DND-41 (cell line): Measurements from ENCODE around the gene ITGB1BP2.

Experiments
- ATAC-seq: fragments of 200-7000 bp; cut with Tn5 transposase; 3 replicates; pipeline ENCODE4 v1.9.1; 2021; ENCODE audit warnings: low read depth; ENCODE audit not compliant: insufficient read depth
- DNase-seq: peaks from one replicate; pipeline ENCODE4 v3.0.0-alpha.2; 2020
- H2AFZ ChIP-seq: 2 replicates; pipeline ENCODE4 v1.6.0; 2012; ENCODE audit warnings: low read depth, low read length
- H3K27ac ChIP-seq: 2 replicates; pipeline ENCODE4 v1.5.1; 2012; ENCODE audit warnings: low read length, inconsistent platforms
- H3K27me3 ChIP-seq: fragments of 200-600 bp; sonication (generic); 2 replicates; pipeline ENCODE4 v1.6.0; 2012; ENCODE audit warnings: low read length, mild to moderate bottlenecking, inconsistent platforms; ENCODE audit not compliant: insufficient read depth, poor library complexity
- H3K36me3 ChIP-seq: 2 replicates; pipeline ENCODE4 v1.5.1; 2012; ENCODE audit warnings: low read length, inconsistent platforms; ENCODE audit not compliant: insufficient read depth
- H3K4me1 ChIP-seq: 2 replicates; pipeline ENCODE4 v1.5.1; 2012; ENCODE audit warnings: mild to moderate bottlenecking, low read length; ENCODE audit not compliant: insufficient read depth
- H3K4me2 ChIP-seq: 2 replicates; pipeline ENCODE4 v1.6.0; 2012; ENCODE audit warnings: mild to moderate bottlenecking, moderate library complexity, low read length, inconsistent platforms; ENCODE audit not compliant: insufficient read depth
- H3K4me3 ChIP-seq, 2 experiments: fragments of 200-600 bp in 1 of 2; shearing (Covaris generic) in 1 of 2; 2 replicates each; pipeline ENCODE4 v1.5.1; 2012 to 2016; ENCODE audit warnings: inconsistent platforms in 2 of 2, low read length in 2 of 2, mild to moderate bottlenecking in 2 of 2, low read depth in 1 of 2, moderate library complexity in 1 of 2
- H3K79me2 ChIP-seq: 2 replicates; pipeline ENCODE4 v1.6.0; 2012; ENCODE audit warnings: low read length, inconsistent platforms; ENCODE audit not compliant: insufficient read depth
- H3K9ac ChIP-seq: 2 replicates; pipeline ENCODE4 v1.6.0; 2012; ENCODE audit warnings: low read depth, mild to moderate bottlenecking, inconsistent platforms, low read length, moderate library complexity
- H3K9me3 ChIP-seq: 2 replicates; pipeline ENCODE4 v1.5.1; 2012; ENCODE audit warnings: low read length, moderate library complexity, mild to moderate bottlenecking, inconsistent platforms; ENCODE audit not compliant: insufficient read depth, severe bottlenecking
- H4K20me1 ChIP-seq: 2 replicates; pipeline ENCODE4 v1.6.0; 2012; ENCODE audit warnings: low read length; ENCODE audit not compliant: insufficient read depth
- EZH2 ChIP-seq: IDR thresholded peaks from 3 replicates; pipeline ENCODE4 v1.6.1; 2012; ENCODE audit warnings: borderline replicate concordance, low read depth, mild to moderate bottlenecking, moderate library complexity, low read length, inconsistent platforms; ENCODE audit not compliant: severe bottlenecking
- TF ChIP-seq, protein P1 (sequence below): IDR thresholded peaks from 2 replicates; pipeline ENCODE4 v1.5.1; 2012; ENCODE audit warnings: borderline replicate concordance, low read length, moderate library complexity, mild to moderate bottlenecking; ENCODE audit not compliant: poor library complexity, severe bottlenecking; ENCODE audit errors: extremely low read depth

The ITGB1BP2 gene

DNA sequence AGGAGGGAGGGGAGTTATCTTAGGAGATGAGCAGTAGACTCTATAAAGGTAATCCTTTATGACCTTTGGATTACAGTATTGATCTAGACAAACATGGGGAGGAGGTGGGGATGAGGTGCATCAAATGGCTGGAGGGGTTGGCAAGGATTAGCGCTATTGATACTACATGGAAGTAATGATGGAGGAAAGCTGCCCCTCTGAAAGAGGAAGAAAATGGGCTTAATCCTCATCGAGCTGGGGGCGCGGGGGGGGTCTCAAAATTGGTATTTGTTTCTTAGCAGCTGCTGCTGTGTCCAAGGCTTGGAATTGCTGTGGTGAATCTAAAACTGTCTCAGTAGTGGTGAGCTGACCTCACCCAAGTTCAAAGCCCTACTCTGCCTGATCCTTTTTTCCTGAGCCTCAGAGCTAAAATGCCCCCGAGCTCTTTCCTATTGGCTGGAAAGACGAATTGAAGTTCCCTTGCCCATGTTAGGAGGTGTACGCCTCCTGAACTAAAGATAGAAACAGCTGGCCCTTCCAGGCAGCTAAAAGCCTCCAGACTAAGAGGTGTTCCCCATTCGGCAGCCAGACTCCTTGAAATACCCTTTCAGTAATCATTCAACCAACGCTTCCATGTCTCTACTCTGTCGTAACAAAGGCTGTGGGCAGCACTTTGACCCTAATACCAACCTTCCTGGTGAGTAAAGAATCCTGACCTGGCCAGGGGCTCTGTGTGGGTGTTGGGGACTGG, at the start of gene ITGB1BP2:
Gene ITGB1BP2 (plus strand): TSS at position 556 of the 730 bp plus-strand sequence. CDS start 57 bp downstream, at position 613.
- Histone ChIP-seq H3K36me3 (peaks cover 56% of the 10 kb centered on the region), H3K27ac (no peak within 1 kb of the TSS), H3K4me3 (no peak within 1 kb of the TSS), H4K20me1 (peaks cover 18% of the 10 kb centered on the region), H3K4me1 (no peaks in the 10 kb centered on the region), H3K9me3 (no peaks in the 10 kb centered on the region), H3K4me2 (no peak within 1 kb of the TSS), H3K27me3 (no peaks in the 10 kb centered on the region), H3K79me2 (no peaks in the 10 kb centered on the region; the same call in 1 of the 2 replicates), H2AFZ (no peak within 1 kb of the TSS), H3K9ac (no peak within 1 kb of the TSS)
- peak; percentile 47 for ATAC-seq
- no peak for DNase-seq
- TF ChIP-seq, protein P1, sequence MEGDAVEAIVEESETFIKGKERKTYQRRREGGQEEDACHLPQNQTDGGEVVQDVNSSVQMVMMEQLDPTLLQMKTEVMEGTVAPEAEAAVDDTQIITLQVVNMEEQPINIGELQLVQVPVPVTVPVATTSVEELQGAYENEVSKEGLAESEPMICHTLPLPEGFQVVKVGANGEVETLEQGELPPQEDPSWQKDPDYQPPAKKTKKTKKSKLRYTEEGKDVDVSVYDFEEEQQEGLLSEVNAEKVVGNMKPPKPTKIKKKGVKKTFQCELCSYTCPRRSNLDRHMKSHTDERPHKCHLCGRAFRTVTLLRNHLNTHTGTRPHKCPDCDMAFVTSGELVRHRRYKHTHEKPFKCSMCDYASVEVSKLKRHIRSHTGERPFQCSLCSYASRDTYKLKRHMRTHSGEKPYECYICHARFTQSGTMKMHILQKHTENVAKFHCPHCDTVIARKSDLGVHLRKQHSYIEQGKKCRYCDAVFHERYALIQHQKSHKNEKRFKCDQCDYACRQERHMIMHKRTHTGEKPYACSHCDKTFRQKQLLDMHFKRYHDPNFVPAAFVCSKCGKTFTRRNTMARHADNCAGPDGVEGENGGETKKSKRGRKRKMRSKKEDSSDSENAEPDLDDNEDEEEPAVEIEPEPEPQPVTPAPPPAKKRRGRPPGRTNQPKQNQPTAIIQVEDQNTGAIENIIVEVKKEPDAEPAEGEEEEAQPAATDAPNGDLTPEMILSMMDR = no peak
- TF ChIP-seq EZH2 = no peak

DNA sequence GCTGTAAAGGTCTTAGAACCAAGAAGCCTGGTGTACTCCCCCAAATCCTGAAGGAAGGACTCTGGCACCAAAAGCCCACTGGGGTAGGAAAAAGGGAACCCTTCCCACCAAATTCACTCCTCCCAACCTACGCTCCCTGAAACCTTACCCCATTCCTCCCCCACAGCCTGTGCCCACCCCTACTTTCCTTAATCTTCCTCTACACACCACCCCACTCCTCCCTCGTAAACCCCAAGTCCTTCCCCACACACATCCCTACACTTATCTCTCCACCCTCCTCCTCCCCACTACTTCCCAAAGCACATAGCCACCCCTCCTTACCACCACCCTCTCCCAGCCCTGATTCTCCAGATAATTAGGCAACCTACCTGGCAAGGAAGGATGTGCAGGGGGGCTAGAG, 49.3 kb upstream of the ITGB1BP2 start:
- Histone ChIP-seq H3K9ac (peak overlapping the region; percentile 82), H3K4me3 (peak overlapping the region in 1 of 2 experiments; percentile 77; a peak in 2 of 4 replicates), H3K9me3 (no peaks in the 10 kb centered on the region), H2AFZ (no peak overlapping the region), H3K4me1 (peaks cover 29% of the 10 kb centered on the region), H3K36me3 (peaks cover 46% of the 10 kb centered on the region), H3K27ac (peak overlapping the region; percentile 96; the same call in 1 of the 2 replicates), H3K27me3 (no peaks in the 10 kb centered on the region), H3K4me2 (peak overlapping the region; percentile 85), H3K79me2 (peaks cover 36% of the 10 kb centered on the region), H4K20me1 (peaks cover 9% of the 10 kb centered on the region; the same call in 1 of the 2 replicates)
- DNase-seq (no peak), ATAC-seq (no peak)
- no peak for TF ChIP-seq EZH2
- TF ChIP-seq, protein P1 = no peak

DNA sequence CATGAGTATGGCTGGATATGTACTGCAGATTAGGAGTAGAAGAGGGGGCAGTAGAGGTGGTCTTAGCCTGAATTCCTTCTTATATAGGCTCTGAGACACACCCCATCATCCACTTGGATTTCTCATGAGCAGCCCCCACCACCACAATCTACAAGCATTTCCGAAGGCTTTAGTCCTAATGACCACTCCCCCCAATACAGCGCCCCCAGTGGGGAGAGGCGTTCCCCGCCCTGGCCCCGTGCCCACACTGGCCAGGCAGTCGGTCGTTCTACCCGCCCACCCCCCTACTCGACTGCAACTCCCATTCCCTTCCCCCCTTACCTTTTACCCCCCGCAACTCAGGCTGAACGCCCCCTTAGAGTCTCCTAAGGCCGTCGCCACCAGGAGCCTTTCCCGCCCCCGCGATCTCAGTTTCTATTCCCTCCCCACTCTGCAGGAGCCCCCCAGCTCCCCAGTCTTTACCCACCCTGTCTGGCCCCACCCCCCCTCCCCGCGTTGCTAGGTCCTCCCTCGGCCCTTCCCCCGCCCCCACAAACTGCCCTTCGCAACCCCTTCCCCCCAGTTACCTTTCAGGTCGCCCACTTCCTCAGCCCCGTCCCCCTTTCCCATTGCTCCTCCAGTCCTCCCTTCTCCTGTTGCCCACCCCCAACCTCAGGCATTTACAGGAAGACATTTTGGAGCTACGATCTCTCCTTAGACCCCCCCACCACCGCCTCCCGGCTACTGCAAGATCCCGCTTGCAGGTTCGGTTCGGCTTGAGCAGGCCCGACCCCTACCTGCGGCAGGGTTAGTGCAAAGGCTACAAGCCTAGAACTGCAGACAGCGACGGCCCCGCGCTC, 48.1 kb upstream of the ITGB1BP2 start:
- peak overlapping the region; percentile 85 for H3K4me2 ChIP-seq
- no peaks in the 10 kb centered on the region for H3K9me3 ChIP-seq
- no peak for ATAC-seq
- peak overlapping the region; percentile 77 to 79 for H3K4me3 ChIP-seq
- peaks cover 36% of the 10 kb centered on the region for H3K79me2 ChIP-seq
- H4K20me1 ChIP-seq = peaks cover 9% of the 10 kb centered on the region; the same call in 1 of the 2 replicates
- peak overlapping the region; percentile 96 for H3K27ac ChIP-seq
- H2AFZ ChIP-seq = peak overlapping the region; percentile 83
- no peaks in the 10 kb centered on the region for H3K27me3 ChIP-seq
- TF ChIP-seq, protein P1 = peak; percentile 61
- no peak for TF ChIP-seq EZH2
- peaks cover 29% of the 10 kb centered on the region for H3K4me1 ChIP-seq
- H3K36me3 ChIP-seq = peaks cover 34% of the 10 kb centered on the region
- DNase-seq = peak; percentile 42
- H3K9ac ChIP-seq = peak overlapping the region; percentile 82
